Epithelial cell of proximal tubule (primary cell): ENCODE measurements around the gene HLCS. TPM values are rescaled to one million over a fixed set of nuclear protein-coding genes. Genes with fewer than 3 reads are reported as not detected.

Experiments
- DNase-seq: peaks from one replicate; pipeline ENCODE4 v3.0.0-alpha.2; 2011; ENCODE audit warnings: low read depth
- H3K4me3 ChIP-seq: 2 replicates; pipeline ENCODE4 v1.5.1; 2011; ENCODE audit warnings: low read depth, mild to moderate bottlenecking, low read length
- total RNA-seq: library from RNA; depleted of rRNA; stranded (reverse); fragments of >200 nt; gene quantifications from 2 replicates; pipeline ENCODE4 v1.2.3, GENCODE V29; 2015
- TF ChIP-seq, protein P1 (sequence below): conservative IDR thresholded peaks from 2 replicates; pipeline ENCODE4 v1.5.1; 2012; ENCODE audit warnings: low read depth, mild to moderate bottlenecking, low read length

HLCS gene
- total RNA-seq, 1 donor from 2014 or later: 21.0 TPM

DNA sequence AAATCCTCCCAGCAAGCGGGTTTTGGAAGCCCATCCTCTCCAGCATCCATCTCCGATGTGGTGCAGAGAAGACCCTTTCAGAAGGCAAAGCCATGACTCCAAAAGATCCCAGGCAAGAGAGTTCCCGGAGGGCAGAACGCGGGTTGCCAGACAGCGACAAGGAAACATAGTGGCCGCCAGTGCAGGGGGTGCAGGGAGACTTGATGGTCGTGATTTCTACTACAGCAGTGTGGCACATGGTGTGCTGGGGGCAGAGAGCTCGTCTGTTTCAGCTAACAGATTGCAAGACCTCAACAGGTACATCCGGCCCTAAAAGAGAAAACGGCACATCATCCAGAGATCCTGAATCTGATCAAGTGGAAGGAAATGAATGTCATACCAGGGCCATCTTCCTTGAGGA lies 74.3 kb downstream of the HLCS start:
- H3K4me3 ChIP-seq: no peak overlapping the region
- DNase-seq: no peak
- TF ChIP-seq, protein P1, sequence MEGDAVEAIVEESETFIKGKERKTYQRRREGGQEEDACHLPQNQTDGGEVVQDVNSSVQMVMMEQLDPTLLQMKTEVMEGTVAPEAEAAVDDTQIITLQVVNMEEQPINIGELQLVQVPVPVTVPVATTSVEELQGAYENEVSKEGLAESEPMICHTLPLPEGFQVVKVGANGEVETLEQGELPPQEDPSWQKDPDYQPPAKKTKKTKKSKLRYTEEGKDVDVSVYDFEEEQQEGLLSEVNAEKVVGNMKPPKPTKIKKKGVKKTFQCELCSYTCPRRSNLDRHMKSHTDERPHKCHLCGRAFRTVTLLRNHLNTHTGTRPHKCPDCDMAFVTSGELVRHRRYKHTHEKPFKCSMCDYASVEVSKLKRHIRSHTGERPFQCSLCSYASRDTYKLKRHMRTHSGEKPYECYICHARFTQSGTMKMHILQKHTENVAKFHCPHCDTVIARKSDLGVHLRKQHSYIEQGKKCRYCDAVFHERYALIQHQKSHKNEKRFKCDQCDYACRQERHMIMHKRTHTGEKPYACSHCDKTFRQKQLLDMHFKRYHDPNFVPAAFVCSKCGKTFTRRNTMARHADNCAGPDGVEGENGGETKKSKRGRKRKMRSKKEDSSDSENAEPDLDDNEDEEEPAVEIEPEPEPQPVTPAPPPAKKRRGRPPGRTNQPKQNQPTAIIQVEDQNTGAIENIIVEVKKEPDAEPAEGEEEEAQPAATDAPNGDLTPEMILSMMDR: no peak

DNA sequence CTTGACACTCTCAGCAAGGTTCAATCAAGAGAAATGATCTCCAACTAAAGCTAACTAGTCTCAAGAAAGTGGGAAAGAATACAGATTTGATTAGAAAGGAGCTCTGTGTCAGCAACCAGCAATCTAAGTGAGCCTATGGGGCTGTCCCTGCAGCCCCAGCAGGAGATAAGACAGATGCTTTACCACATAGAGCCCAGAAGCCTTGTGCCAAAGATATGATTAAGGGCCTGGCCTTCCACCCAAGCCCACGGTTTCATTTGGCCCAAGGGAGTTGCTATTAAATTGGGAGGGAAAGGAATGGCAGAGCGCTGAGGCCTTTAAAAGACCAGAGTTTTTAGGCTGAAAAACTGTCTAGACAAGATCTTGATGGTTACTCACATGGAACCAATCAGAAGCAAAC lies 74.8 kb downstream of the HLCS start:
- H3K4me3 ChIP-seq: no peak overlapping the region
- TF ChIP-seq, protein P1: no peak
- DNase-seq: no peak

DNA sequence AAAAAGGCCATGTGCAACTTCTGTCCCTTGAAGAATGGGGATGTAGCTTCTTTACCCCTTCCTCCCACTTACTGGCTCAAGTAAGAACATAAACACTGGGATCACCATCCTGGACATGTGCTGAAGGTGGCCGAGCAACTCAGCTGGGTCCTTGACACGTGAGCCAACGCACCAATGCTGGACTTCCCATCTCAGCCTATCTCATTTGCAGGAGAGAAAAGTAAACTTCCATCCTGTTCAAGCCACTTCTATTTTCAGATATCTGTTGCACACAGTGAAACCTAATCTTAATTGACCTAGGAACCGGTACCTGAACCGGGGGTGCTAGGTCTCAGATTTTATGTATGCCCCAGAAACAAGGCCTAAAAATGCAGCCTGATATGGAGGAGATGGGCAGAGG lies 75.3 kb downstream of the HLCS start:
- H3K4me3 ChIP-seq: no peak overlapping the region
- TF ChIP-seq, protein P1: no peak
- DNase-seq: no peak

DNA sequence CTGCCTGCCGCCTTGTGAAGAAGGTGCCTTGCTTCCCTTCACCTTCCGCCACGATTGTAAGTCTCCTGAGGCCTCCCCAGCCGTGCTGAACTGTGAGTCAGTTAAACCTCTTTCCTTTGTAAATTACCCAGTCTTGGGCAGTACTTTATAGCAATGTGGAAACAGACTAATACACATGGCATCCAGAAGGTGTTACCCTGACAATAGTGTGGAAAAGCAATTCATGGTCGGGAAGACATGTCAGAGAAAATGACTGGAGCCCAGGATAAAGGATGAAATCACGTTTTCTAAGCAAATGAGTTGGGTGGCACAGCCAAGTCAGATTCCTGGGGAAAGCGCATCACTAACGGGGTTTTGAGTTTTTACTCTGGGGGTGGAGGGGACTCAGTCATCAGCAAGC lies 76.4 kb downstream of the HLCS start:
- TF ChIP-seq, protein P1: no peak
- H3K4me3 ChIP-seq: no peak overlapping the region
- DNase-seq: no peak

DNA sequence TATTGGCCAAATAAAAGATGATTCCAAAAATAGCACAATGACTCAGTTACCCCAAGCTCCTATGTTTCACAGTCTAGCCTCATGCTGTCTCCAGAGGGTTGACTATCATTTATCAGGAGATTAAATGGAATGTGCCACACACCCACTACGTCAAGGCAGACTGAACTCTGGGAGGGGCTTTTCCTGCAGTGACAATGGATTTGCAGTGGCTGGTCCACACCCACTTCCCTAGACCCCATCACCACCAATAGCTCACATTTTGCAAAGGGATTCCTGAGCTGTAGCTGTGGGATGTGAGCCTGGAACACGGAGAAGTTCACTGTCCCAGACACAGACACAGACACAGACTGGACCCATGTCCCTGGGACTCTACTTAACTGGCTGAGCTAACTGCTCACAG lies 77.1 kb downstream of the HLCS start:
- TF ChIP-seq, protein P1: no peak
- DNase-seq: no peak
- H3K4me3 ChIP-seq: no peak overlapping the region

DNA sequence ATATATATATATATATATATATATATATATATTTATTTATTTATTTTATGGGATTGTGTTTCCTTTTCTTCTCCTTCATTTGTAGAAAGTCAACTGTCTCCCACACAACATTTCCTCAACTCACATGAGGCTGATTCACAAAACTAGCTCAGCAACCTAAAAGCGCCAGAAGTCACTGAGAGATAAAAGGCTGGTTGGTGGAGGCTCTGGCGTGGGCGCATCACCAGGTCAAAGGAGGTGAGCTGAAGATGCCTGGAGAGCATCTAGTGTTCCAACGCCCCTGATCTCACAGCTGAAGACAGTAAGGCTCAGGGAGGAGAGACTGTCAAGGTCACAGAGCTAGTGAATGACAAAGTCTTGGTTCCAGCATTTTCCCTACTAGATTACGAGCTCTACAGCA lies 78.0 kb downstream of the HLCS start:
- TF ChIP-seq, protein P1: no peak
- H3K4me3 ChIP-seq: no peak overlapping the region
- DNase-seq: no peak

DNA sequence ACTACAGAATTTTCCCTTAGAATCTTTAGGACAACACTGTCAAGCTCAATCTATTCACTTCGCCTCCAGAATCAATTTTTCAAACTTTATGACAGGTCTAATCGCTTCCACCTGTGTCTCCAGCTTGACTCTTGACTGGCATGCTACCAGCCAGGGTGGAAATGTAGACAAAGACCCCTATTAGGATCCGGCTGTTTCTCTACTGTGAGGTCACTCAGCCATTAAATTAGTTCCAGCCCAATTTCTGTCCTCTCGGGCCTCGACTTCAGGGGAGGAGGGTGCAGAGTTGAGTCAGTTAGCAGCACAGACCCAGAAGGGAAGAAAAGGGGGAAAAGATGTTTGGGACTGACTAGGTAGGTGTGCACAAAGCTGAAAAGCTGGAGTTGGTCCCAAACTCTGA lies 78.5 kb downstream of the HLCS start:
- no peak overlapping the region for H3K4me3 ChIP-seq
- TF ChIP-seq, protein P1: no peak
- no peak for DNase-seq
